ENCODE results near the gene ACOXL. TPM values are rescaled to one million over a fixed set of nuclear protein-coding genes. Genes with fewer than 3 reads are reported as not detected.

Gene ACOXL
- total and polyA plus RNA-seq, 9 of the 15 experiments (the other 6 are each of a cell fraction or from before 2014, with no cell fraction given) = 0.31 to 0.56 TPM; not detected in 7

DNA sequence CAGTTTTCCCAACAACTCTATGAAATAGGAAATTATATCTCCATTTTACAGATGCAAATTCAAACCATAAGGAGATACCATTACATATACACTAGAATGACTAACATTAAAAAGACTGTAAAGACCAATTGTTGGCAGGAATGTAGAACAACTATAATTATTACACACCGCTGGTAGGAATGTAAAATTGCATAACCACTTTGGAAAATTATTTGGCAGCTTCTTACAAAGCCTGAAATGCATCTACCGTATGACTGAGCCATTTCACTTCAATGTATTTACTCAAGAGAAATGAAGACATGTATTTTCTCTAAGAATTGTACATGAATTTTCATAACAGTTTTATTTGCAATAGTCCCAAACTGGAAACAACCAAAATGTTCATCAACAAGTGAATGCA is 199.3 kb downstream of the ACOXL start:
- no peak for ATAC-seq
- POLR2A ChIA-PET = no interaction called here
- Histone ChIP-seq H3K9me3 (replicated peaks; ENCODE audit: control insufficient read depth, insufficient read depth, low read depth, low read length) (no peaks in the 10 kb centered on the region), H3K36me3 (ENCODE audit: control insufficient read depth, insufficient read depth, low read length) (no peaks in the 10 kb centered on the region), H3K27me3 (ENCODE audit: control insufficient read depth in 2 of 2, insufficient read depth in 2 of 2, low read length in 2 of 2) (peaks cover 0 to 23% of the 10 kb centered on the region in 2 experiments; a peak in 2 of 5 replicates), H3K9me1 (ENCODE audit: control insufficient read depth, insufficient read depth, low read length) (no peaks in the 10 kb centered on the region), H3K4me2 (ENCODE audit: insufficient read depth, low read length) (no peak overlapping the region), H4K20me1 (replicated peaks; ENCODE audit: control insufficient read depth, insufficient read depth, low read length) (no peaks in the 10 kb centered on the region), H3K4me3 (no peak overlapping the region), H3K79me2 (ENCODE audit: control insufficient read depth, insufficient read depth, low read length) (no peaks in the 10 kb centered on the region), H2AFZ (ENCODE audit: low read depth, low read length) (no peak overlapping the region), H3K4me1 (replicated peaks in 1 of 2; ENCODE audit: control insufficient read depth in 2 of 2, insufficient read depth in 2 of 2, low read length in 2 of 2) (no peaks in the 10 kb centered on the region), H3K9ac (ENCODE audit: insufficient read depth in 1 of 2, low read depth in 2 of 2, low read length in 2 of 2) (no peak overlapping the region), H3K27ac (ENCODE audit: extremely low read depth, low read depth, low read length) (no peak overlapping the region)
- 2% methylated on average over 2 of the region's 2 CpGs for WGBS (ENCODE audit: insufficient coverage, low coverage, missing lambda C conversion rate)
- CTCF ChIA-PET (ENCODE audit: low intra/inter-chr PET ratio) = no interaction called here
- BruUV-seq (replicated peaks) = no TSS peak
- in situ Hi-C loops (cut with MboI) (no loop called here), intact Hi-C loops (cut with micrococcal nuclease) (no loop called here)
- no peak for FAIRE-seq
- DNase-seq (ENCODE audit: extremely low read depth in 1 of 4, low spot score in 3 of 4) = no peak
- TF ChIP-seq TAF15 (IDR thresholded peaks at IDR 0.05; ENCODE audit: low read depth, low read length) (no peak), MCM2 (IDR thresholded peaks at IDR 0.05; ENCODE audit: low read depth) (no peak), ETV5 (CRISPR knock-in tag; IDR thresholded peaks at IDR 0.05; ENCODE audit: low read depth) (no peak), MAFF (IDR thresholded peaks at IDR 0.05; ENCODE audit: low read length) (no peak), GATAD2B (IDR thresholded peaks at IDR 0.05; ENCODE audit: borderline replicate concordance) (no peak), NCOR1 (IDR thresholded peaks at IDR 0.05) (no peak)
- TF ChIP-seq, protein P1, sequence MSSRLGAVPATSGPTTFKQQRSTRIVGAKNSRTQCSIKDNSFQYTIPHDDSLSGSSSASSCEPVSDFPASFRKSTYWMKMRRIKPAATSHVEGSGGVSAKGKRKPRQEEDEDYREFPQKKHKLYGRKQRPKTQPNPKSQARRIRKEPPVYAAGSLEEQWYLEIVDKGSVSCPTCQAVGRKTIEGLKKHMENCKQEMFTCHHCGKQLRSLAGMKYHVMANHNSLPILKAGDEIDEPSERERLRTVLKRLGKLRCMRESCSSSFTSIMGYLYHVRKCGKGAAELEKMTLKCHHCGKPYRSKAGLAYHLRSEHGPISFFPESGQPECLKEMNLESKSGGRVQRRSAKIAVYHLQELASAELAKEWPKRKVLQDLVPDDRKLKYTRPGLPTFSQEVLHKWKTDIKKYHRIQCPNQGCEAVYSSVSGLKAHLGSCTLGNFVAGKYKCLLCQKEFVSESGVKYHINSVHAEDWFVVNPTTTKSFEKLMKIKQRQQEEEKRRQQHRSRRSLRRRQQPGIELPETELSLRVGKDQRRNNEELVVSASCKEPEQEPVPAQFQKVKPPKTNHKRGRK (tag; IDR thresholded peaks at IDR 0.05) = no peak
- TF ChIP-seq, protein P2, sequence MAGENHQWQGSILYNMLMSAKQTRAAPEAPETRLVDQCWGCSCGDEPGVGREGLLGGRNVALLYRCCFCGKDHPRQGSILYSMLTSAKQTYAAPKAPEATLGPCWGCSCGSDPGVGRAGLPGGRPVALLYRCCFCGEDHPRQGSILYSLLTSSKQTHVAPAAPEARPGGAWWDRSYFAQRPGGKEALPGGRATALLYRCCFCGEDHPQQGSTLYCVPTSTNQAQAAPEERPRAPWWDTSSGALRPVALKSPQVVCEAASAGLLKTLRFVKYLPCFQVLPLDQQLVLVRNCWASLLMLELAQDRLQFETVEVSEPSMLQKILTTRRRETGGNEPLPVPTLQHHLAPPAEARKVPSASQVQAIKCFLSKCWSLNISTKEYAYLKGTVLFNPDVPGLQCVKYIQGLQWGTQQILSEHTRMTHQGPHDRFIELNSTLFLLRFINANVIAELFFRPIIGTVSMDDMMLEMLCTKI (IDR thresholded peaks at IDR 0.05; ENCODE audit: partially characterized antibody) = no peak
- TF ChIP-seq, protein P3, sequence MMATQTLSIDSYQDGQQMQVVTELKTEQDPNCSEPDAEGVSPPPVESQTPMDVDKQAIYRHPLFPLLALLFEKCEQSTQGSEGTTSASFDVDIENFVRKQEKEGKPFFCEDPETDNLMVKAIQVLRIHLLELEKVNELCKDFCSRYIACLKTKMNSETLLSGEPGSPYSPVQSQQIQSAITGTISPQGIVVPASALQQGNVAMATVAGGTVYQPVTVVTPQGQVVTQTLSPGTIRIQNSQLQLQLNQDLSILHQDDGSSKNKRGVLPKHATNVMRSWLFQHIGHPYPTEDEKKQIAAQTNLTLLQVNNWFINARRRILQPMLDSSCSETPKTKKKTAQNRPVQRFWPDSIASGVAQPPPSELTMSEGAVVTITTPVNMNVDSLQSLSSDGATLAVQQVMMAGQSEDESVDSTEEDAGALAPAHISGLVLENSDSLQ (IDR thresholded peaks at IDR 0.05) = no peak
- TF ChIP-seq, protein P4, sequence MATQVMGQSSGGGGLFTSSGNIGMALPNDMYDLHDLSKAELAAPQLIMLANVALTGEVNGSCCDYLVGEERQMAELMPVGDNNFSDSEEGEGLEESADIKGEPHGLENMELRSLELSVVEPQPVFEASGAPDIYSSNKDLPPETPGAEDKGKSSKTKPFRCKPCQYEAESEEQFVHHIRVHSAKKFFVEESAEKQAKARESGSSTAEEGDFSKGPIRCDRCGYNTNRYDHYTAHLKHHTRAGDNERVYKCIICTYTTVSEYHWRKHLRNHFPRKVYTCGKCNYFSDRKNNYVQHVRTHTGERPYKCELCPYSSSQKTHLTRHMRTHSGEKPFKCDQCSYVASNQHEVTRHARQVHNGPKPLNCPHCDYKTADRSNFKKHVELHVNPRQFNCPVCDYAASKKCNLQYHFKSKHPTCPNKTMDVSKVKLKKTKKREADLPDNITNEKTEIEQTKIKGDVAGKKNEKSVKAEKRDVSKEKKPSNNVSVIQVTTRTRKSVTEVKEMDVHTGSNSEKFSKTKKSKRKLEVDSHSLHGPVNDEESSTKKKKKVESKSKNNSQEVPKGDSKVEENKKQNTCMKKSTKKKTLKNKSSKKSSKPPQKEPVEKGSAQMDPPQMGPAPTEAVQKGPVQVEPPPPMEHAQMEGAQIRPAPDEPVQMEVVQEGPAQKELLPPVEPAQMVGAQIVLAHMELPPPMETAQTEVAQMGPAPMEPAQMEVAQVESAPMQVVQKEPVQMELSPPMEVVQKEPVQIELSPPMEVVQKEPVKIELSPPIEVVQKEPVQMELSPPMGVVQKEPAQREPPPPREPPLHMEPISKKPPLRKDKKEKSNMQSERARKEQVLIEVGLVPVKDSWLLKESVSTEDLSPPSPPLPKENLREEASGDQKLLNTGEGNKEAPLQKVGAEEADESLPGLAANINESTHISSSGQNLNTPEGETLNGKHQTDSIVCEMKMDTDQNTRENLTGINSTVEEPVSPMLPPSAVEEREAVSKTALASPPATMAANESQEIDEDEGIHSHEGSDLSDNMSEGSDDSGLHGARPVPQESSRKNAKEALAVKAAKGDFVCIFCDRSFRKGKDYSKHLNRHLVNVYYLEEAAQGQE (IDR thresholded peaks at IDR 0.05; ENCODE audit: borderline replicate concordance) = no peak
- TF ChIP-seq, protein P4 (CRISPR knock-in tag; IDR thresholded peaks at IDR 0.05; ENCODE audit: low read depth) = no peak

All from K562 (cell line).